Uterus (tissue), 4 donors: Measurements from ENCODE around the gene STAU1. TPM values are rescaled to one million over a fixed set of nuclear protein-coding genes. Genes with fewer than 3 reads are reported as not detected.

Source experiments
- DNase-seq, 2 donors: peaks; one replicate each; pipeline ENCODE4 v3.0.0-alpha.2; 2019 to 2020
- H3K27ac ChIP-seq, 2 donors: fragments of 200-600 bp; sonication (generic); 1 replicate in 1 of 2; 2 replicates in 1 of 2; pipeline ENCODE4 v1.5.1; 2016 to 2018
- H3K27me3 ChIP-seq, 2 donors: fragments of 200-600 bp; sonication (generic); one replicate each; pipeline ENCODE4 v1.5.1; 2018 to 2019; ENCODE audit warnings: control low read depth in 1 of 2
- H3K36me3 ChIP-seq, 2 donors: fragments of 200-600 bp; sonication (generic); one replicate each; pipeline ENCODE4 v1.5.1; 2019; ENCODE audit warnings: control low read depth in 1 of 2
- H3K4me1 ChIP-seq, 2 donors: fragments of 200-600 bp; sonication (generic); one replicate each; pipeline ENCODE4 v1.5.1; 2018 to 2019; ENCODE audit warnings: control low read depth in 1 of 2
- H3K4me3 ChIP-seq, 2 donors: fragments of 200-600 bp; sonication (generic); 1 replicate in 1 of 2; 2 replicates in 1 of 2; pipeline ENCODE4 v1.5.1; 2018 to 2019; ENCODE audit warnings: mild to moderate bottlenecking in 1 of 2
- H3K9me3 ChIP-seq, 2 donors: fragments of 200-600 bp; sonication (generic); one replicate each; pipeline ENCODE4 v1.5.1; 2019; ENCODE audit warnings: control low read depth in 1 of 2
- POLR2A ChIP-seq, 2 donors: fragments of 450-650 bp; IDR thresholded peaks; one replicate each; pipeline ENCODE4 v1.6.1; 2016; ENCODE audit warnings: antibody characterized with exemption in 2 of 2, mild to moderate bottlenecking in 1 of 2, moderate library complexity in 1 of 2
- intact Hi-C: fragments of 100-400 bp; cut with DNase I; formaldehyde crosslinking; loops from one replicate; pipeline ENCODE4 v1.15.1; 2023; ENCODE audit warnings: low total_unique reads
- total RNA-seq, 4 donors: library from RNA; depleted of rRNA in 3 of 4; stranded (reverse); fragments of >200 nt in 3 of 4; gene quantifications; one replicate each; pipeline versions ENCODE4 v1.1.0 to v1.2.4, GENCODE V29; 2014 to 2023
- TF ChIP-seq, protein P1 (sequence below), 4 experiments: fragments of 200-600 bp in 2 of 4; fragments of 450-650 bp in 2 of 4; sonication (generic) in 2 of 4; IDR thresholded peaks; one replicate each; pipeline ENCODE4 v1.5.1; 2016 to 2019; ENCODE audit warnings: antibody characterized with exemption in 4 of 4, mild to moderate bottlenecking in 2 of 4, moderate library complexity in 1 of 4
- donor health status: DM: yes; HTN: yes; CAD: no.

STAU1 gene
- total RNA-seq, 4 donors from 2014 or later: 52.6 to 97.1 (median 73.3) TPM

DNA sequence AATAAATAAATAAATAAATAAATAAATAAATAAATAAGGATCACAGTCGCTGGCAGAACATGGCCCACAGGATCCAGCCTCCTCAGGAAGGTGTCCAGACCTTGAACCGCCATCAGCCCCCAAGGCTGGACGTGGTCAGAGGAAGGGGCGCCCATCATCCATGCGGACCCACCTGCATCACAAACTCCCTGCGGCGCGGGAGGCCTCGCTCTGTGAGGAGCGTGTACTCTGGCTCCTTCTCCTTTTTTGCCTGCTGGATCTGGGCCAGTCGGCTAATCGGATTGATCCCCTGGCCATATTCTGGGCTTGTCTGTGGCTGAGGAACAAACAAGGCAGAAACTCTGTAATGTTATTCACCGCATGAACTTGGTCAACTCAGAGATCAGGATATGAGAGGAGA lies 65.2 kb downstream of the STAU1 start:
- H3K27ac ChIP-seq: no peak overlapping the region
- TF ChIP-seq, protein P1, sequence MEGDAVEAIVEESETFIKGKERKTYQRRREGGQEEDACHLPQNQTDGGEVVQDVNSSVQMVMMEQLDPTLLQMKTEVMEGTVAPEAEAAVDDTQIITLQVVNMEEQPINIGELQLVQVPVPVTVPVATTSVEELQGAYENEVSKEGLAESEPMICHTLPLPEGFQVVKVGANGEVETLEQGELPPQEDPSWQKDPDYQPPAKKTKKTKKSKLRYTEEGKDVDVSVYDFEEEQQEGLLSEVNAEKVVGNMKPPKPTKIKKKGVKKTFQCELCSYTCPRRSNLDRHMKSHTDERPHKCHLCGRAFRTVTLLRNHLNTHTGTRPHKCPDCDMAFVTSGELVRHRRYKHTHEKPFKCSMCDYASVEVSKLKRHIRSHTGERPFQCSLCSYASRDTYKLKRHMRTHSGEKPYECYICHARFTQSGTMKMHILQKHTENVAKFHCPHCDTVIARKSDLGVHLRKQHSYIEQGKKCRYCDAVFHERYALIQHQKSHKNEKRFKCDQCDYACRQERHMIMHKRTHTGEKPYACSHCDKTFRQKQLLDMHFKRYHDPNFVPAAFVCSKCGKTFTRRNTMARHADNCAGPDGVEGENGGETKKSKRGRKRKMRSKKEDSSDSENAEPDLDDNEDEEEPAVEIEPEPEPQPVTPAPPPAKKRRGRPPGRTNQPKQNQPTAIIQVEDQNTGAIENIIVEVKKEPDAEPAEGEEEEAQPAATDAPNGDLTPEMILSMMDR (IDR thresholded peaks at IDR 0.05): no peak
- no peak for TF ChIP-seq POLR2A (IDR thresholded peaks at IDR 0.05)
- no peaks in the 10 kb centered on the region for H3K4me1 ChIP-seq
- H3K4me3 ChIP-seq: no peak overlapping the region
- no peaks in the 10 kb centered on the region for H3K36me3 ChIP-seq
- intact Hi-C loops: no loop called here
- H3K27me3 ChIP-seq: no peaks in the 10 kb centered on the region
- no peaks in the 10 kb centered on the region for H3K9me3 ChIP-seq
- no peak for DNase-seq

DNA sequence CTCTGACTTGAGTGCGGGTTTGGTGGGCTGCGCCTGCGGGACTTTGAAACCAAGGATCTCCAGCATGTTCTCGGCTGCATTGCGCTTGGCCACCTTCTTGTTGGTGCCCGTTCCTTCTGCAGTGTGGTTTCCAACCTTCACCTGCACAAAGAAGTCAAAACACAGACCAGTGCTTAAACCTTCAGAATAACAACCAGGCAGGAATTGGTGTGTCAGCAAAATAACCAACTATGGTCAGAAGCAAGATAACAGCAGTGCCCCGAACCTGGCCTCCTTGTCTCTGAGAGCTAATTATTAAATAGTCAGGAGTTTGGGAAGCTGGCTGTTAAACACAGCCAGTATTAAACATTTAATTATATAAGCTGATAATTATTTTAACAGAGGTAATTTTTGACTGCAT lies 68.1 kb downstream of the STAU1 start:
- Histone ChIP-seq H3K27ac (no peak overlapping the region), H3K36me3 (no peaks in the 10 kb centered on the region), H3K4me3 (no peak overlapping the region), H3K9me3 (no peaks in the 10 kb centered on the region), H3K27me3 (no peaks in the 10 kb centered on the region), H3K4me1 (no peaks in the 10 kb centered on the region)
- intact Hi-C loops: no loop called here
- DNase-seq: no peak
- TF ChIP-seq, protein P1 (IDR thresholded peaks at IDR 0.05): no peak
- TF ChIP-seq POLR2A (IDR thresholded peaks at IDR 0.05): no peak

DNA sequence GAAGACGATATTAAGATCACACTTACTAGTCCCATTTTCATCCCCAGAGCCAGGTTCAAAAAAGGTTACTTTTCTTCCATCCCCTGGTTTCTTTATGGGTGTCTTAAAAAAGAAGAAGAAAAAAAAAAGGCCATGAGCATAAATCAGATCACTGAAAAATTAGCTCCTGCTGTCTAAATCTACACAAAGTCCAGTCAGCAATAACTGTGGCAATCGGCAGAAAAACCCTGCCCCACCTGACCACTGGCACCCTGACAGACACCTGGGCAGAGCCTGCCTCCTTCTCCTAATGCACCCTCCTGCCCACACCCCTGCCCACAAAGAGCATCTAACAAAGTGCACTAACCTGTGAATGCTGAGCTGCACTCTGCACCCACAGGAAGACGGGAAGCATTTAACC lies 69.8 kb downstream of the STAU1 start:
- H3K27ac ChIP-seq: no peak overlapping the region
- TF ChIP-seq POLR2A (IDR thresholded peaks at IDR 0.05): no peak
- TF ChIP-seq, protein P1 (IDR thresholded peaks at IDR 0.05): no peak
- no peak for DNase-seq
- no peaks in the 10 kb centered on the region for H3K4me1 ChIP-seq
- H3K36me3 ChIP-seq: no peaks in the 10 kb centered on the region
- no peaks in the 10 kb centered on the region for H3K27me3 ChIP-seq
- H3K4me3 ChIP-seq: no peak overlapping the region
- intact Hi-C loops: no loop called here
- no peaks in the 10 kb centered on the region for H3K9me3 ChIP-seq

DNA sequence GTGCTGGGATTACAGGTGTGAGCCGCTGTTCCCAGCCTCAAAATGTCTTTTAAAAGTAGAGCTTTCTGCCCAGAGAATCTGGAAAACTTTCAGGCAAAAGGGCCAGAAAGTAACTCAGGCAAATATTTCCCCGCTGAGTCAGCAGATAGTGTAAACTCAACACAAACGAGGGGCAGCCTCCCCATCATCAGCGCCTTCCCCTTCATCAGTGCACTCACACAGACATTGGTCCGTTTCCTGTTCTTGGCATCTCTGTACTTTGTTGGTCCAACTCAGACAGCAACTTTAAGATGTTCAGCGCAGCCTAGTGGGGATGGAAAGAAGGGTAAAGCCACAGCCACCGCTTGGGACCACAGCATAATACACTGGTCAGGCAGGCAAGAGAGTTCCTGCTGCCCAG lies 72.6 kb downstream of the STAU1 start:
- no peaks in the 10 kb centered on the region for H3K36me3 ChIP-seq
- H3K9me3 ChIP-seq: no peaks in the 10 kb centered on the region
- H3K4me3 ChIP-seq: no peak overlapping the region
- H3K27ac ChIP-seq: no peak overlapping the region
- intact Hi-C loops: no loop called here
- H3K27me3 ChIP-seq: no peaks in the 10 kb centered on the region
- TF ChIP-seq, protein P1 (IDR thresholded peaks at IDR 0.05): no peak
- TF ChIP-seq POLR2A (IDR thresholded peaks at IDR 0.05): no peak
- no peak for DNase-seq
- no peaks in the 10 kb centered on the region for H3K4me1 ChIP-seq

DNA sequence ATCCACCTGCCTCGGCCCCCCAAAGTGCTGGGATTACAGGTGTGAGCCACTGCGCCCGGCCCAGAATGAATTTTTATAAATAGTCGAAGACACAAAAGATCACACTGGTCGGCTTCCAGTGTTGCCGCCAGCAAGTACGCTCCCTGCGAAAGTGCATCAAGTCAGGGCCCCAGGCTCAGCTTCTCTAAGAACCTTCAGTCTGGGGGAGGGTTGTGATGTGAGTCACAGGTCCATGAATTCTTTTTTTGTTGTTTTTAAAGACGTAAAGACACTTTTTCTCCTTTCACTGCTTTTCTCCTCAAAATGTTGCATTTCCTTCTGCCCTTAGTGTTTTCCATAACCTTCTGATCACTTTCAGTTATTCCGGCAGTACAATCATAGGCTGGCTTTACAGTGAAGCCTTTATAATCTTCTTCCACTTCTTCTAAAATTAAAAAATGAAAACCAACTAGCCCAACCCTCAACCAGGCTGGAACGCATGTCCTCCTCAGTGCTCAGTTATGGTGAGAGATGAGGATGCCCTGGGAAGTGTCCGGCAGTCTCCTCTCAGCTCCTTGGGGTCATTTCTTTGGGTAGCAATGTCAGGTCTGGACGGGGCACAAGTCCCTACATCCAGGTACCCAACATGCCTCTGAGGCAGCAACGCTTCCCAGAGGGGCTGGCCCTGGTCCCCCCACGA lies 75.4 kb downstream of the STAU1 start:
- TF ChIP-seq, protein P1 (IDR thresholded peaks at IDR 0.05): no peak
- TF ChIP-seq POLR2A (IDR thresholded peaks at IDR 0.05): no peak
- H3K36me3 ChIP-seq: no peaks in the 10 kb centered on the region

More for the DNA sequence above, 75.4 kb downstream of the STAU1 start:
- no peaks in the 10 kb centered on the region for H3K9me3 ChIP-seq
- DNase-seq: no peak
- H3K27me3 ChIP-seq: no peaks in the 10 kb centered on the region
- H3K4me1 ChIP-seq: no peaks in the 10 kb centered on the region
- H3K27ac ChIP-seq: no peak overlapping the region
- intact Hi-C loops: no loop called here
- H3K4me3 ChIP-seq: no peak overlapping the region
